Heart left ventricle (tissue), 16 donors: ENCODE data around the gene GRIN2A. TPM values are rescaled to one million over a fixed set of nuclear protein-coding genes. Genes with fewer than 3 reads are reported as not detected.

Source experiments
- ATAC-seq, 4 donors: fragments of 200-7000 bp; cut with Tn5 transposase; one replicate each; pipeline ENCODE4 v1.9.1; 2020 to 2022; ENCODE audit warnings: moderate library complexity in 4 of 4, mild to moderate bottlenecking in 3 of 4, moderate number of reproducible peaks in 1 of 4
- DNase-seq, 5 donors: peaks; one replicate each; pipeline ENCODE4 v3.0.0-alpha.2; 2020
- H3K27ac ChIP-seq, 12 donors: fragments of 200-600 bp; sonication (generic) in 4 of 12; one replicate each; pipeline versions ENCODE4 v1.5.0 to v1.8.0; 2016 to 2022; ENCODE audit warnings: mild to moderate bottlenecking in 2 of 12
- H3K27me3 ChIP-seq, 9 donors: fragments of 200-600 bp; sonication (generic) in 2 of 9; one replicate each; pipeline versions ENCODE4 v1.5.1 to v1.8.0; 2016 to 2022; ENCODE audit warnings: mild to moderate bottlenecking in 3 of 9
- H3K36me3 ChIP-seq, 9 donors: fragments of 200-600 bp; sonication (generic) in 2 of 9; one replicate each; pipeline versions ENCODE4 v1.5.0 to v1.8.0; 2018 to 2022; ENCODE audit warnings: mild to moderate bottlenecking in 2 of 9
- H3K4me1 ChIP-seq, 12 donors: fragments of 200-600 bp; sonication (generic) in 4 of 12; one replicate each; pipeline versions ENCODE4 v1.5.0 to v1.8.0; 2016 to 2022; ENCODE audit warnings: mild to moderate bottlenecking in 3 of 12
- H3K4me3 ChIP-seq, 12 donors: fragments of 200-600 bp; sonication (generic) in 4 of 12; one replicate each; pipeline versions ENCODE4 v1.5.0 to v1.8.0; 2017 to 2022; ENCODE audit warnings: mild to moderate bottlenecking in 9 of 12, moderate library complexity in 4 of 12
- H3K9me3 ChIP-seq, 12 donors: fragments of 200-600 bp; sonication (generic) in 4 of 12; one replicate each; pipeline versions ENCODE4 v1.5.0 to v1.8.0; 2016 to 2022; ENCODE audit warnings: mild to moderate bottlenecking in 1 of 12
- CTCF ChIP-seq, 12 donors: fragments of 200-600 bp; sonication (generic) in 4 of 12; IDR thresholded peaks; one replicate each; pipeline versions ENCODE4 v1.5.0 to v1.8.0; 2018 to 2022; ENCODE audit warnings: antibody characterized with exemption in 12 of 12, mild to moderate bottlenecking in 5 of 12
- POLR2A ChIP-seq, 2 donors: fragments of 450-650 bp; IDR thresholded peaks; one replicate each; pipeline ENCODE4 v1.6.1; 2017; ENCODE audit warnings: antibody characterized with exemption in 2 of 2, mild to moderate bottlenecking in 2 of 2, moderate library complexity in 2 of 2
- WGBS, 4 donors: extraction: QIAGEN DNeasy Blood & Tissue Kit in 2 of 4; methylation state at CpG; one replicate each; pipeline versions ENCODE4 v1.1.5 to v1.1.7; 2013 to 2018; 5-methylcytosine and 5-hydroxymethylcytosine counted together
- intact Hi-C, 10 donors: fragments of 100-400 bp; cut with DNase I; formaldehyde crosslinking; loops; one replicate each; pipeline versions ENCODE4 v1.11.1 to v1.14.2; 2022
- polyA plus RNA-seq, 2 donors: library from polyadenylated mRNA; stranded (reverse); fragments of 200-250 nt; gene quantifications; one replicate each; pipeline ENCODE4 v1.2.3, GENCODE V29; 2013
- total RNA-seq, 9 donors: library from RNA; depleted of rRNA in 2 of 9; stranded (reverse); fragments of >200 nt in 2 of 9; fragmentation: NEBNext Ultra II Directional in 3 of 9; extraction: Animal tissue kit (Norgen Biotek cat#: 25700) in 3 of 9; gene quantifications; one replicate each; pipeline versions ENCODE4 v1.1.0 to v1.2.4, GENCODE V29; 2016 to 2023
- donor health status: ischemic (EF 13 %, LVEDD 7.1; RV severe dilation, severe dysfunction).
- donor health status: healthy with polysubstance abuse.
- donor health status: DM: no; HTN: yes; CAD: no.
- donor health status: DM: no; HTN: no; CAD: no.
- donor health status: ischemic (EF 25% LVEDD 6.9; RV normal size, moderate dysfunction).
- donor health status: ischemic (EF 25% LVEDD 5.7; RV mildly dilated, moderate dysfunction).
- donor health status: healthy.
- donor health status: DM: yes; HTN: yes; CAD: no.
- donor health status: ischemic (EF 35%, LVEDD 5.7; RV mildly dilated, moderate dysfunction).
- donor health status: nonischemic (EF 11% LVEDD 7.7; RV severe dilation, severe dysfunction).
- donor health status: DM: yes; HTN: yes; CAD: no.
- donor health status: PGD.
- donor health status: ischemic (EF 29% LVEDD 5.4; RV normal size, mild dysfunction).
- donor health status: nonischemic (EF 23%, LVEDD 6.1; RV moderate dilation, normal function).

GRIN2A gene
- total and polyA plus RNA-seq, 11 donors = 0.01 to 4.6 (median 2.6) TPM

GRCh38 chr16:10206865-10207264 is 24.6 kb upstream of the GRIN2A start:
- intact Hi-C loops = no loop called here
- no peak for ATAC-seq
- H3K27me3 ChIP-seq = peaks cover 0 to 17% (median 0%) of the 10 kb centered on the region in 9 donors
- no peak for TF ChIP-seq CTCF (IDR thresholded peaks at IDR 0.05)
- TF ChIP-seq POLR2A (IDR thresholded peaks at IDR 0.05) = no peak
- no peaks in the 10 kb centered on the region for H3K4me1 ChIP-seq
- H3K4me3 ChIP-seq = no peak overlapping the region
- WGBS, 4 donors = 86 to 92% (median 89%) methylated on average over 3 of the region's 3 CpGs
- no peak for DNase-seq
- peaks cover 0 to 11% (median 0%) of the 10 kb centered on the region in 12 donors for H3K9me3 ChIP-seq
- no peak overlapping the region for H3K27ac ChIP-seq
- no peaks in the 10 kb centered on the region for H3K36me3 ChIP-seq

GRCh38 chr16:10206215-10206614 is 24.0 kb upstream of the GRIN2A start:
- no peak for ATAC-seq
- H3K4me1 ChIP-seq = no peaks in the 10 kb centered on the region
- TF ChIP-seq CTCF (IDR thresholded peaks at IDR 0.05) (no peak), POLR2A (IDR thresholded peaks at IDR 0.05) (no peak)

GRCh38 chr16:10205688-10206087 is 23.5 kb upstream of the GRIN2A start:
- H3K4me1 ChIP-seq = no peaks in the 10 kb centered on the region
- DNase-seq (no peak), ATAC-seq (no peak)
- TF ChIP-seq POLR2A (IDR thresholded peaks at IDR 0.05) (no peak), CTCF (IDR thresholded peaks at IDR 0.05) (no peak)
- no peak overlapping the region for H3K27ac ChIP-seq
- WGBS, 4 donors = 90 to 94% (median 92%) methylated on average over 7 of the region's 7 CpGs
- H3K4me3 ChIP-seq = no peak overlapping the region
- intact Hi-C loops = no loop called here
- H3K27me3 ChIP-seq = peaks cover 0 to 17% (median 0%) of the 10 kb centered on the region in 9 donors
- H3K36me3 ChIP-seq = no peaks in the 10 kb centered on the region
- H3K9me3 ChIP-seq = peaks cover 0 to 11% (median 0%) of the 10 kb centered on the region in 12 donors

More at GRCh38 chr16:10206215-10206614, 24.0 kb upstream of the GRIN2A start:
- H3K4me3 ChIP-seq = no peak overlapping the region
- peaks cover 0 to 20% (median 0%) of the 10 kb centered on the region in 9 donors for H3K27me3 ChIP-seq
- 83 to 100% (median 90%) methylated on average over 1 of the region's 1 CpG for WGBS, 4 donors
- H3K9me3 ChIP-seq = peaks cover 0 to 11% (median 0%) of the 10 kb centered on the region in 12 donors
- no peak overlapping the region for H3K27ac ChIP-seq
- no peaks in the 10 kb centered on the region for H3K36me3 ChIP-seq
- DNase-seq = no peak
- intact Hi-C loops = no loop called here

- ATAC-seq (no peak), DNase-seq (no peak)
- Histone ChIP-seq H3K4me1 (no peaks in the 10 kb centered on the region), H3K9me3 (peaks cover 0 to 10% (median 0%) of the 10 kb centered on the region in 12 donors), H3K27ac (no peak overlapping the region), H3K4me3 (no peak overlapping the region), H3K36me3 (no peaks in the 10 kb centered on the region), H3K27me3 (peaks cover 0 to 15% (median 0%) of the 10 kb centered on the region in 9 donors)
- intact Hi-C loops = no loop called here
- WGBS, 4 donors = 91 to 97% (median 93%) methylated on average over 1 of the region's 1 CpG
- TF ChIP-seq POLR2A (IDR thresholded peaks at IDR 0.05) (no peak), CTCF (IDR thresholded peaks at IDR 0.05) (no peak)
Observed at GRCh38 chr16:10202649-10203048, 20.4 kb upstream of the GRIN2A start.
